ENCODE measurements around the gene ASTN2. TPM values are rescaled to one million over a fixed set of nuclear protein-coding genes. Genes with fewer than 3 reads are reported as not detected.

Gene ASTN2
- total RNA-seq, 2 donors from 2014 or later, result 2.2 to 5.1 TPM

DNA sequence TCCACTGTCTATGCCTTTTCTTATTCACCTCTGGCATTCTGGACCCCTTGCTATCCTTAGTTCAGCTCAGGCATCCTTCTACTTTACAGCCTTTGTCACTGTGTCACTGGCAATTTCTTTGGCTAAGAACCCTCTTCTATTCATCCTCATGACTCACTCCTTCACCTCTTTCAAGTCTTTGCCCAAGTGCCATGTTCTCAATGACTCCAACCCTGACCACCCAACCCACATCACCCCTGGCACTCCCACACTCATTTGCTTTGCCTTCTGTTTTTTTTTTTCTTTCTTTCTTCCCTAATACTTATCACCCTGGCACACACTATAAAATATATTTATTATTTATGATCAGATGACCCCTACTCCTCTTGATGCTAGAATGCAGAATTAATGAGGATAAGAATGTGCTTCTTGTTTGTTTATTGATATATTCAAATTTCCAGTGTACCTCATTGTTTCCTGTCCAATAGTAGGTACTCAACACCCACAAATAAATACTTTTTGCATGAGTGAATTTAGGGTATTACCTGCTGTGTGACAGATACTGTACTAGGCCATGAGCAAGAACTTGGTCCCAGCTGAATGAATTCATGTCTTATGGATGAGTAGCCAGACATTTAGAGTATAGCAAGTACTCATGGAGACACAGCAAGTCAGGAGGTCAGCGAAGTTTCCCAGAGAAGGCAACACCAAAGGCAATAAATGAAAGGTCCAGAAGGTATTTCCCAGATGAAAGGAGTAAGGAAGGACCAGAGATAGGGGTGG is 1025.1 kb downstream of the ASTN2 start:
- no peak for ATAC-seq

DNA sequence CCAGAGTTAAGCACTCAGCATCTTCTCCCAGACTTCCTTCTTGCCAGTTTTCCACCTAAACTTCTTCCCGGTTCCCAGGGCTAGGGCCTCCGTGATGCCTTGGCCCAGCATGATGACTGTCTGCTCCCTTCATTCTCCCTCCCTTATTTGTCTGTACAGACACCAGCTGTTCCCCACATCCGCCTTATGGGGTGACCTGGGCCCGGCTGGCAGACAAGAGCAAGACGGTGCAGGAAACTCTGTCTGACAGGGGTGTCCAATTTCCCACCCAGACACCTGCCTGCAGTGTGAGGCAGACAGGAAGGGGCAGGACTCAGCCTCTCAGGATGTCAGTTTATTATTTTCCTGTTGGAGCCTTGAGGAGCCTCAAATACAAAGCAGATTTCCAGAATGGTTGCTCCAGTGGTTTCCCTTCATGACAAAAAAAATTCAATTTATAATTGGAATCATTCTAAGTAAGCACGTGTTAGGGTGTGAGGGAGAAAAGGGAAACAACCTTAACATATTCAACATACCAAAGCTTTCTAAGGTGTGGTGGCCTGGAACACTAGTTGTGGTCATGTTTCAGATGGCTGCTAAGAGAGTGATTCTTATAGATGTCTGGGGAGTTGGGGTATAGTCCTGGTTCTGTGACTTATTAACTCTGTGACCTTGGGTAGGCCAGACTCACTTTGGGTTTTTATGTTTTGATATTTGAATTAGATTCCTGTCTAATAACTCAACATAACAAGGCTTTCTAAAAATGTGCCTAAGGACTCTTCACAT is 1026.7 kb downstream of the ASTN2 start:
- H3K4me1 Mint-ChIP-seq (ENCODE audit: low read depth in 2 of 2), result no peaks in the 10 kb centered on the region
- ATAC-seq, result no peak
- no peak overlapping the region for H3K27ac Mint-ChIP-seq

More for the DNA sequence above, 1025.1 kb downstream of the ASTN2 start:
- no peaks in the 10 kb centered on the region for H3K36me3 Mint-ChIP-seq
- no peak overlapping the region for H3K27ac Mint-ChIP-seq
- H3K27me3 Mint-ChIP-seq, result no peaks in the 10 kb centered on the region
- no peak for DNase-seq (ENCODE audit: low spot score)
- H3K4me1 Mint-ChIP-seq (ENCODE audit: low read depth in 2 of 2), result no peaks in the 10 kb centered on the region
- H3K9me3 Mint-ChIP-seq, result peaks cover 19% of the 10 kb centered on the region
- no peak overlapping the region for H3K4me3 Mint-ChIP-seq

DNA sequence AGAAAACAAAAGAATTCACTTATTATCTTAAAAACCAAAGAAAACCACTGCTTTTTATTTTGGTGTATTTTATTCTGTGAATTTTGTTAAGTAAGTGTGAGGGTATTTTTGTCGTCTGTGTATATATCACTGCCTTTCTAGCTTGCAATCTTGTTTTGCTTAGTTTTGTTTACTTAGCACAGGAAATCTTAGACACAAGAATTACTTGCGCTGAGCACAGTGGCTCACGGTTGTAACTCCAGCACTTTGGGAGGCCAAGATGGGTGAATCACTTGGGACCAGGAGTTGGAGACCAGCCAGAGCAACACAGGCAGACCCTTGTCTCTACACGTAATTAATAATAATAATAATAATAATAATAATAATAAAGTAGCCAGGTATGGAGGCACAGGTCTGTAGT is 1030.9 kb downstream of the ASTN2 start:
- Mint-ChIP-seq H3K9me3 (peaks cover 10% of the 10 kb centered on the region), H3K4me3 (no peak overlapping the region), H3K4me1 (ENCODE audit: low read depth in 2 of 2) (no peaks in the 10 kb centered on the region), H3K27ac (no peak overlapping the region), H3K36me3 (no peaks in the 10 kb centered on the region), H3K27me3 (no peaks in the 10 kb centered on the region)
- ATAC-seq (no peak), DNase-seq (ENCODE audit: low spot score) (no peak)

More for the DNA sequence above, 1026.7 kb downstream of the ASTN2 start:
- H3K4me3 Mint-ChIP-seq, result no peak overlapping the region
- no peak for DNase-seq (ENCODE audit: low spot score)
- H3K9me3 Mint-ChIP-seq, result peaks cover 7% of the 10 kb centered on the region
- no peaks in the 10 kb centered on the region for H3K27me3 Mint-ChIP-seq
- H3K36me3 Mint-ChIP-seq, result no peaks in the 10 kb centered on the region

DNA sequence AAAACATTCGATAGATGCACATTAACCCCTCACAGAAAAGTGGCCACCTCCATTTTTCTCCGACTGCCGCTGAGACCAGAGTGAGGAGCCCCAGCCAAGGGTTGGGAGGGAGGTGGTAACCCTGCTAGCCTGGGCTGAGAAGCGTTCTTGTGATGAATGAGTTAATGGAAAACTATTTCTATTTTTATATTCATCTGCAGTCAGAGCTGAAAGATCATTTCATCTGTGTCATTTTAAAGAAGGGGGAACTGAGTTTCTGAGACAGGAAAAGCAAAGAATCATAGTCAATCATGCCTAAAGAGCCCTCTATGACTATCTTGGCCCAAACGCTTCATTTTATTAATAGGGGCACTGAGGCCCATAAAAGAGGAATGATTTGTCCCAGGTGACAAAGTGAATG is 1031.7 kb downstream of the ASTN2 start:
- DNase-seq (ENCODE audit: low spot score) (no peak), ATAC-seq (no peak)
- no peaks in the 10 kb centered on the region for H3K36me3 Mint-ChIP-seq
- no peak overlapping the region for H3K27ac Mint-ChIP-seq
- no peaks in the 10 kb centered on the region for H3K27me3 Mint-ChIP-seq
- no peak overlapping the region for H3K4me3 Mint-ChIP-seq
- no peaks in the 10 kb centered on the region for H3K4me1 Mint-ChIP-seq (ENCODE audit: low read depth in 2 of 2)
- peaks cover 10% of the 10 kb centered on the region for H3K9me3 Mint-ChIP-seq

DNA sequence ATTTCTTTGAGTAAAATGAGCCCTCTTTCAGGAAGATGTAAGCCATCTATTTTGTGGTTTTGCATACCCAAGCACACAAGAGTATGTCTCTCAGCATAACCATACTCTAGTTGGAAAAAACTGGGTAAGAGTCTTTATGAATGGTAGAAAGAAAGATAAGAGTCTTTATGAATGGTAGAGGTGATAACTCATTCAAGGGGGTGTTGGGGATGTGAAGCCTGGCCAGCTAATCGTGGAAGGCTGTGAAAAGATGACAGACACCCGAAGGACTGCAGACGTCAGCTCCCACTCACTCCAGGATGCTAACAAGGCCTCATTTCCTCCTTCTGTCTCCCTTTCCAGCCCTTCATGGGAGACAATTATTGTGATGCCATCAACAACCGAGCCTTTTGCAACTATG is 1032.8 kb downstream of the ASTN2 start:
- ATAC-seq (no peak), DNase-seq (ENCODE audit: low spot score) (no peak)
- Mint-ChIP-seq H3K4me1 (ENCODE audit: low read depth in 2 of 2) (no peaks in the 10 kb centered on the region), H3K9me3 (peaks cover 10% of the 10 kb centered on the region), H3K36me3 (no peaks in the 10 kb centered on the region), H3K27me3 (no peaks in the 10 kb centered on the region), H3K27ac (no peak overlapping the region), H3K4me3 (no peak overlapping the region)

DNA sequence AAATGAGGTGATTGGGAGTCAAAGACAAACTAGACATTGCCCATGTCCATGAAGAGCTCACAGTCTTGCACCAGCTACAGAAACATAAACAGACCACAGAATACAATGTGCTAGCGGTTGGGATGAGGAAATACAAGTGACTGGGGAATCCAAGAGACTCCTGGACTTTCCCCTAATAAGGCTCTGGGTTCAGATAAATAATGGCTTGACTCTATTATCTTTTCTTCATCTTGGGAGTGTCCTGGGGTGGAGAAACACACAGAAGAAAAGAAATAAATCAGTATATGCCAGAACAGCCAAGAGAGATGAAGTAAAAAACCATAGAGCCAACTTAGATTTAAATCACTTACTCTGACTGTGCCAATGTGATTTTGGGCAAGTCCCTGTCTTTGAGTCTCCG is 1033.5 kb downstream of the ASTN2 start:
- no peak for ATAC-seq
- Mint-ChIP-seq H3K4me3 (no peak overlapping the region), H3K4me1 (ENCODE audit: low read depth in 2 of 2) (no peaks in the 10 kb centered on the region), H3K27me3 (no peaks in the 10 kb centered on the region), H3K36me3 (no peaks in the 10 kb centered on the region), H3K9me3 (peaks cover 10% of the 10 kb centered on the region), H3K27ac (no peak overlapping the region)
- no peak for DNase-seq (ENCODE audit: low spot score)

DNA sequence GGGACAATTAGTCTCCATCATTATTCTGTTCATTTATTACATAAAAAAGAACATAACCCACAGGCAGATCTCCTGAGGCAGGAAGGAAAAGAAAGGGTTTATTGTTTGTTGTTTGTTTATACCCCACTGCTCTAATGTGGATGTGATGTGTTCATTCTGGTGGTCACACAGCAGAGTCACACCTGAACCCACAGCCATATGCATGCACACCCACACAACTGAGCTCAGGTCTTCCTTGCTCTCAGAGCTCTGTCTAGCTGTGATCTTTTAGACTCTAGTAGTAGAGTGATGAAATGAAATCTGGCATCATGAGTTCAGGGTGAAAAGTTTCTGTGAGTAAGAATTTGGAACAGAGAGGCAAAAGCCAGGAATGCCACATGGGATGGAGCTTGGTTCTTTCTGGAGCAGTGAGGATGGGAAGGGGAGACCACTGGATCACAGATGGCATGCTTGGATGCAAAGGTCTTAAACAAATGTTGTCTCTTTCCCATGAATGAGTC is 1034.3 kb downstream of the ASTN2 start:
- H3K9me3 Mint-ChIP-seq, result peaks cover 8% of the 10 kb centered on the region
- no peaks in the 10 kb centered on the region for H3K27me3 Mint-ChIP-seq
- no peak for ATAC-seq
- no peaks in the 10 kb centered on the region for H3K36me3 Mint-ChIP-seq
- DNase-seq (ENCODE audit: low spot score), result no peak
- H3K4me1 Mint-ChIP-seq (ENCODE audit: low read depth in 2 of 2), result no peaks in the 10 kb centered on the region
- H3K27ac Mint-ChIP-seq, result no peak overlapping the region
- H3K4me3 Mint-ChIP-seq, result no peak overlapping the region

DNA sequence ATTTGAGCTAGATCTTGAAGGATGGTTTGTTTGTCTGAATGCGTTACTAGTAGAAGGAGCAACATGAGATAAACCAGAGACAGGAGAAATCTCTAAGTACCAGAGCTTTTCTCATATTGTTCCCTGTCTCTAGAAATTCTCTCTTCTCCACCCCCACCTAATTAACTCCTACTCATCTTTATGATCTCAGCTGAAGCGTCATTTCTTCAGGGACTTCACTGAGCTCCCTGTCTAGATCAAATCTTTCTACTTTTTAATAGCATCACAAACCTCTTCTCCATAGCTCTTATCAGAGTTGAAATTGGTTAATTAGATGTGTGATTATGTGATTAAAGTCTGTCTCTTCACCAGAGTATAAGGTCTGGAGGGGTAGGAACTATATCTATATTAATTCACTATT is 1035.0 kb downstream of the ASTN2 start:
- Mint-ChIP-seq H3K27me3 (no peaks in the 10 kb centered on the region), H3K27ac (no peak overlapping the region), H3K9me3 (peaks cover 6% of the 10 kb centered on the region), H3K4me3 (no peak overlapping the region), H3K36me3 (no peaks in the 10 kb centered on the region), H3K4me1 (ENCODE audit: low read depth in 2 of 2) (no peaks in the 10 kb centered on the region)
- no peak for ATAC-seq
- DNase-seq (ENCODE audit: low spot score), result no peak

DNA sequence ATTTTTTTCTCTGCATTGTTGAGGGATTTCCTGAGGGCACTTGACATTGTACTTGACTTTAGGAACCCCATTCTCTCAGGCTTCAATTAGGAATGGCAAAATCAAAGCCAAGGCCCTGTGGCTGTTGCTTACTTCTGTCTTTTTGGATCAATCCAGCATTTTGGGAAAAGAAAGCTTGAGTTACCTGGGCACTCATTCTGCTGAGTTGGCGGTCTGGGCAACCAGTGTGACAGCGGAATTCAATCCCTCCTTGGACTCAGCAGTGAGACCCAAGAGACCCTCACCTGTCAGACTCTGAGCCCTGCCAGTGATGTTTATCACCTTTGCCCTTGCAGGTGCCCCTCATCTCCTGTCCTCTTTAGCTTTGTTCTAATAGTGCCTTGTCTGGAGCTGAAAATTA is 1036.0 kb downstream of the ASTN2 start:
- DNase-seq (ENCODE audit: low spot score) (no peak), ATAC-seq (no peak)
- Mint-ChIP-seq H3K4me1 (ENCODE audit: low read depth in 2 of 2) (no peaks in the 10 kb centered on the region), H3K36me3 (no peaks in the 10 kb centered on the region), H3K27me3 (no peaks in the 10 kb centered on the region), H3K4me3 (no peak overlapping the region), H3K27ac (no peak overlapping the region), H3K9me3 (peaks cover 9% of the 10 kb centered on the region)

DNA sequence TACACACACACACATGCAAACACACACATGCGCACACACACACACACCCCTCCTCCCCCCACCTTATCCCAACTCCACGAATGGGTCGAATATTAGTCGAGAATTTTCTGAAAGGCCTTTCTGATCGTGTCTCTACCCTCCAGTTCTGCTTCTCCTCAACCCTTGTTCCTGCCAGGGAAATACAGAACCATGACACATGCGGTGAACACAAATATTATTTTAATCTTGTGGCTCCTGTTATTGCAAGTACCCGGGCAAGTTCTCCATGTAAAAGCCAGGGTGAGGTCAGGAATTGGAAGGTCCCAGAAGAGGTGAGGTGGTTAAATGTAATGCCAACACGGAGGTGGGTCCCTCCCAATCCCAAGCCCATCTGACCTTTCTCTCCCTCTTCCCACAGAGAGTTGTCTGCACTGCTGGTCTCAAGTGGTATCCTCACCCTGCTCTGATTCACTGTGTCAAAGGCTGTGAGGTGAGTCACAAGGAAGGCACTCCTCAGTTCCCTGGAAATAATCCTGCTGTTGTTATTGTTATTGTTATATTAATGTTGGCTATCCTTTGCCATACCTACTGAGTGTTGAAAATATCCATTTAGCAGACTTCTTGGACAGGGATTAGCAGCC is 1037.6 kb downstream of the ASTN2 start:
- Mint-ChIP-seq H3K36me3 (no peaks in the 10 kb centered on the region), H3K9me3 (peaks cover 8% of the 10 kb centered on the region), H3K4me3 (no peak overlapping the region), H3K27ac (no peak overlapping the region), H3K4me1 (ENCODE audit: low read depth in 2 of 2) (no peaks in the 10 kb centered on the region), H3K27me3 (no peaks in the 10 kb centered on the region)
- no peak for ATAC-seq
- no peak for DNase-seq (ENCODE audit: low spot score)
